ENCODE results near the gene NGEF.

The NGEF gene

DNA sequence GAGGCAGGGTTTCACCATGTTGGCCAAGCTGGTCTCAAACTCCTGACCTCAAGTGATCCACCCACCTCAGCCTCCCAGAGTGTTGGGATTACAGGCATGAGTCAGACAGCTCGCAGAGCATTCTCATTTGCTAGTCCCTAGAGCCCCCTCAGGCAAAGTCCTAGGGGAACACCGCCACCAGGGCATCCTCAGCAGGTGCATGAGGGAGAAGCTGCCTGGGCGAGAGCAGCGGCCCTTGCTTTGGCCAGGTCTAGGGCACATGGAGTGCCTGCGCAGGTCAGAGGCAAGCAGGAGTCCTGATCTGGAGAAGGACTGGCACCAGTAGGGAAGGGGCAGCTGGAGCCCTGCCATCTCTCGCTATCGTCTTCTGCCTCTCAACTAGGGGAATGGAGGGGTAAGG, 32.4 kb downstream of the NGEF start:
- no peak for TF ChIP-seq ZFX (IDR thresholded peaks at IDR 0.05; ENCODE audit: borderline replicate concordance)
- TF ChIP-seq, protein P1, sequence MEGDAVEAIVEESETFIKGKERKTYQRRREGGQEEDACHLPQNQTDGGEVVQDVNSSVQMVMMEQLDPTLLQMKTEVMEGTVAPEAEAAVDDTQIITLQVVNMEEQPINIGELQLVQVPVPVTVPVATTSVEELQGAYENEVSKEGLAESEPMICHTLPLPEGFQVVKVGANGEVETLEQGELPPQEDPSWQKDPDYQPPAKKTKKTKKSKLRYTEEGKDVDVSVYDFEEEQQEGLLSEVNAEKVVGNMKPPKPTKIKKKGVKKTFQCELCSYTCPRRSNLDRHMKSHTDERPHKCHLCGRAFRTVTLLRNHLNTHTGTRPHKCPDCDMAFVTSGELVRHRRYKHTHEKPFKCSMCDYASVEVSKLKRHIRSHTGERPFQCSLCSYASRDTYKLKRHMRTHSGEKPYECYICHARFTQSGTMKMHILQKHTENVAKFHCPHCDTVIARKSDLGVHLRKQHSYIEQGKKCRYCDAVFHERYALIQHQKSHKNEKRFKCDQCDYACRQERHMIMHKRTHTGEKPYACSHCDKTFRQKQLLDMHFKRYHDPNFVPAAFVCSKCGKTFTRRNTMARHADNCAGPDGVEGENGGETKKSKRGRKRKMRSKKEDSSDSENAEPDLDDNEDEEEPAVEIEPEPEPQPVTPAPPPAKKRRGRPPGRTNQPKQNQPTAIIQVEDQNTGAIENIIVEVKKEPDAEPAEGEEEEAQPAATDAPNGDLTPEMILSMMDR (IDR thresholded peaks at IDR 0.05) = no peak
- no peak overlapping the region for H3K27ac ChIP-seq

DNA sequence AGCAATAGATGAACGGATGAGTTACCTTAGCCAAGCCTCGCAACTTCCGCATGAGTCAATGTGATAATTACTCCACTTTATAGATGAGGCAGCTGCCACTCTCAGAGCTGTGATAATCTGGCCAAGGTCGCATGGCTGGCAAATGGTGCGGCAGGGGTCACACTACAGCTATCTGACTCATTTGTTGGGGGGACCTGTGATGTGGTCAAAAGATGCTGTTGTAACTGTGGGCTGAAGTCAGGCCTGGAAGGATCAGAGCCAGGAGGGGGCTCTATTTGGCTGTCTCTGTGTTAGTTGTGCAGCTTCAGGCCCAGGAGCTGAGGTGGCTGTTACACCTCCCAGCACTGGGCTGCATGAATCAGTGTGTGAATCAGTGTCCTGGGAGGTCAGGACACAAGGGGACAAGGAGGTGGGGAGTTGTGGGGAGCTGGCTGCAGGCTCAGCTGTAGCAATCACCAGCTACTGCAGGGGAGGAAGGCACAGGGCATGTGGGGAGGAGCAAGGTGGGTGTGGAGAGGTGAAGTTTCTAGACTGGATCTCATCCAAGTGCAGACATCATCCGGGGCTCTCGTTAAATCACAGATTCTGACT, 33.1 kb downstream of the NGEF start:
- TF ChIP-seq, protein P1 (IDR thresholded peaks at IDR 0.05) = no peak
- TF ChIP-seq ZFX (IDR thresholded peaks at IDR 0.05; ENCODE audit: borderline replicate concordance) = no peak
- no peak overlapping the region for H3K27ac ChIP-seq

- H3K27ac ChIP-seq = no peak overlapping the region
- TF ChIP-seq ZFX (IDR thresholded peaks at IDR 0.05; ENCODE audit: borderline replicate concordance) = no peak
- TF ChIP-seq, protein P1 (IDR thresholded peaks at IDR 0.05) = no peak
Measured at GRCh38 chr2:232977438-232977971, 35.6 kb downstream of the NGEF start.

GRCh38 chr2:232976666-232977437, 36.2 kb downstream of the NGEF start:
- TF ChIP-seq ZFX (IDR thresholded peaks at IDR 0.05; ENCODE audit: borderline replicate concordance) = no peak
- TF ChIP-seq, protein P1 (IDR thresholded peaks at IDR 0.05) = no peak
- no peak overlapping the region for H3K27ac ChIP-seq

DNA sequence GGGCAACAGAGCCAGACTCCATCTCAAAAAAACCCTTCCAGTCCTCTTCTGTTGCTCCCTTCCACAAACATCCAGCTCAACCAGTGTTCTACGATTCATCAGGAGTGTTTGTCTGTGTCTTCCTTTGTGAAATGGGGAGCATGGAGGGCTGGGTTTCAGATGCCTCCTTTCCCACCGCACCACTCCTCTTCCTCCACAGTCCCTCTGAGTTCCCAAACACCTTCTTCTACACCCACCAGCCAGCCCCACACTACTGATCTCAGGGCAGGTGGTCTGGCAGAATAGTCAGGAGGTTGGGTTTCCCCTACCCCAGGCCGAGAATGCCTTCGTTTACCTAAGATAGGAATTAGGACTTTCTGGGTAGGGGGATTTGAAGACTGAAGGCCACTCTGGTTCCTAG, 36.9 kb downstream of the NGEF start:
- H3K27ac ChIP-seq = no peak overlapping the region
- no peak for TF ChIP-seq ZFX (IDR thresholded peaks at IDR 0.05; ENCODE audit: borderline replicate concordance)
- TF ChIP-seq, protein P1 (IDR thresholded peaks at IDR 0.05) = no peak

GRCh38 chr2:232974396-232974795, 38.7 kb downstream of the NGEF start:
- H3K27ac ChIP-seq = no peak overlapping the region
- TF ChIP-seq, protein P1 (IDR thresholded peaks at IDR 0.05) = no peak

DNA sequence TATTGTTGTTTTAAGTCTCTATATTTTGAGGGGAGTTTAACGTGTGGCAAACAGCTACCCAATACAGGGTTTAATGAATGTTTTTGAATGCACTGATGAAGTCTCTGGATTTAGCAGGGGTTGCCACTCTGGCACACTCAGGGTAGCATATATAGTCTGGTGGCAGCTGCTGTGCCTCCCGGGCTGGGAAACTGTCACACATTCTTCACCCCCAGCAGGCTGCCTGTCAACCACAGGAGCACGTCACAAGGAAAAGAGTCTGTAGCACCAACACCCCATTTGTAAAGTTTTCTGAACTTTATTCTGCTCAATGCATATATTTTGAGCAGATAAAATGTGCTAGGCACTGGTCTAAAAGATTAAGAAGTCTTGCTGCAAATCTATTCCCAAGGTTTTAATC, 39.3 kb downstream of the NGEF start:
- TF ChIP-seq, protein P1 (IDR thresholded peaks at IDR 0.05) = no peak
- TF ChIP-seq ZFX (IDR thresholded peaks at IDR 0.05; ENCODE audit: borderline replicate concordance) = no peak
- H3K27ac ChIP-seq = no peak overlapping the region

Data from 22Rv1 (cell line).